ENCODE results near the gene SPOCK2.

Gene SPOCK2

GRCh38 chr10:72098836-72099599, 10.7 kb upstream of the SPOCK2 start:
- Histone ChIP-seq H3K4me1 (ENCODE audit: control insufficient read depth in 2 of 2, insufficient read depth in 2 of 2, low read length in 2 of 2) (peaks cover 0 to 17% of the 10 kb centered on the region in 2 donors), H3K27ac (ENCODE audit: low read depth in 2 of 2, low read length in 2 of 2) (peak overlapping the region; percentile 24 to 77), H3K9ac (ENCODE audit: low read depth in 1 of 2, low read length in 2 of 2) (no peak overlapping the region), H3K9me3 (ENCODE audit: control insufficient read depth in 2 of 2, low read length in 2 of 2) (no peaks in the 10 kb centered on the region), H3K36me3 (ENCODE audit: control insufficient read depth in 2 of 2, insufficient read depth in 2 of 2, low read length in 2 of 2) (peaks cover 9 to 12% of the 10 kb centered on the region in 2 donors), H3K4me3 (ENCODE audit: low read length in 2 of 2) (no peak overlapping the region), H3K27me3 (ENCODE audit: control insufficient read depth in 2 of 2, insufficient read depth in 2 of 2, low read length in 2 of 2) (no peaks in the 10 kb centered on the region)

- H3K9ac ChIP-seq (ENCODE audit: low read depth in 1 of 2, low read length in 2 of 2), result no peak overlapping the region
Measured at GRCh38 chr10:72098301-72098835, 10.0 kb upstream of the SPOCK2 start.

GRCh38 chr10:72097448-72098300, 9.3 kb upstream of the SPOCK2 start:
- Histone ChIP-seq H3K27me3 (ENCODE audit: control insufficient read depth in 2 of 2, insufficient read depth in 2 of 2, low read length in 2 of 2) (no peaks in the 10 kb centered on the region), H3K4me1 (ENCODE audit: control insufficient read depth in 2 of 2, insufficient read depth in 2 of 2, low read length in 2 of 2) (peaks cover 0 to 17% of the 10 kb centered on the region in 2 donors), H3K36me3 (ENCODE audit: control insufficient read depth in 2 of 2, insufficient read depth in 2 of 2, low read length in 2 of 2) (peaks cover 9 to 12% of the 10 kb centered on the region in 2 donors), H3K4me3 (ENCODE audit: low read length in 2 of 2) (no peak overlapping the region), H3K9me3 (ENCODE audit: control insufficient read depth in 2 of 2, low read length in 2 of 2) (no peaks in the 10 kb centered on the region), H3K27ac (ENCODE audit: low read depth in 2 of 2, low read length in 2 of 2) (peak overlapping the region in 1 of 2 donors; percentile 77), H3K9ac (ENCODE audit: low read depth in 1 of 2, low read length in 2 of 2) (no peak overlapping the region)

More at GRCh38 chr10:72098301-72098835, 10.0 kb upstream of the SPOCK2 start:
- H3K4me1 ChIP-seq (ENCODE audit: control insufficient read depth in 2 of 2, insufficient read depth in 2 of 2, low read length in 2 of 2), result peaks cover 0 to 17% of the 10 kb centered on the region in 2 donors
- H3K4me3 ChIP-seq (ENCODE audit: low read length in 2 of 2), result no peak overlapping the region
- H3K27me3 ChIP-seq (ENCODE audit: control insufficient read depth in 2 of 2, insufficient read depth in 2 of 2, low read length in 2 of 2), result no peaks in the 10 kb centered on the region
- no peaks in the 10 kb centered on the region for H3K9me3 ChIP-seq (ENCODE audit: control insufficient read depth in 2 of 2, low read length in 2 of 2)
- H3K36me3 ChIP-seq (ENCODE audit: control insufficient read depth in 2 of 2, insufficient read depth in 2 of 2, low read length in 2 of 2), result peaks cover 9 to 12% of the 10 kb centered on the region in 2 donors
- peak overlapping the region in 1 of 2 donors; percentile 77 for H3K27ac ChIP-seq (ENCODE audit: low read depth in 2 of 2, low read length in 2 of 2)

- no peak overlapping the region for H3K27ac ChIP-seq (ENCODE audit: low read depth in 2 of 2, low read length in 2 of 2)
- no peak overlapping the region for H3K4me3 ChIP-seq (ENCODE audit: low read length in 2 of 2)
- H3K9me3 ChIP-seq (ENCODE audit: control insufficient read depth in 2 of 2, low read length in 2 of 2), result no peaks in the 10 kb centered on the region
- H3K4me1 ChIP-seq (ENCODE audit: control insufficient read depth in 2 of 2, insufficient read depth in 2 of 2, low read length in 2 of 2), result peaks cover 0 to 17% of the 10 kb centered on the region in 2 donors
- H3K9ac ChIP-seq (ENCODE audit: low read depth in 1 of 2, low read length in 2 of 2), result no peak overlapping the region
- no peaks in the 10 kb centered on the region for H3K27me3 ChIP-seq (ENCODE audit: control insufficient read depth in 2 of 2, insufficient read depth in 2 of 2, low read length in 2 of 2)
- peaks cover 9% of the 10 kb centered on the region in 2 donors for H3K36me3 ChIP-seq (ENCODE audit: control insufficient read depth in 2 of 2, insufficient read depth in 2 of 2, low read length in 2 of 2)
Measured at GRCh38 chr10:72096115-72097000, 8.0 kb upstream of the SPOCK2 start.

GRCh38 chr10:72095195-72095594, 6.8 kb upstream of the SPOCK2 start:
- no peak overlapping the region for H3K27ac ChIP-seq (ENCODE audit: low read depth in 2 of 2, low read length in 2 of 2)
- H3K4me3 ChIP-seq (ENCODE audit: low read length in 2 of 2), result no peak overlapping the region
- peaks cover 6 to 9% of the 10 kb centered on the region in 2 donors for H3K36me3 ChIP-seq (ENCODE audit: control insufficient read depth in 2 of 2, insufficient read depth in 2 of 2, low read length in 2 of 2)

GRCh38 chr10:72094574-72094973, 6.2 kb upstream of the SPOCK2 start:
- no peaks in the 10 kb centered on the region for H3K9me3 ChIP-seq (ENCODE audit: control insufficient read depth in 2 of 2, low read length in 2 of 2)
- H3K27me3 ChIP-seq (ENCODE audit: control insufficient read depth in 2 of 2, insufficient read depth in 2 of 2, low read length in 2 of 2), result peaks cover 0 to 1% of the 10 kb centered on the region in 2 donors
- peaks cover 6 to 9% of the 10 kb centered on the region in 2 donors for H3K36me3 ChIP-seq (ENCODE audit: control insufficient read depth in 2 of 2, insufficient read depth in 2 of 2, low read length in 2 of 2)
- no peak overlapping the region for H3K4me3 ChIP-seq (ENCODE audit: low read length in 2 of 2)
- no peak overlapping the region for H3K27ac ChIP-seq (ENCODE audit: low read depth in 2 of 2, low read length in 2 of 2)
- no peak overlapping the region for H3K9ac ChIP-seq (ENCODE audit: low read depth in 1 of 2, low read length in 2 of 2)
- peaks cover 0 to 16% of the 10 kb centered on the region in 2 donors for H3K4me1 ChIP-seq (ENCODE audit: control insufficient read depth in 2 of 2, insufficient read depth in 2 of 2, low read length in 2 of 2)

More at GRCh38 chr10:72095195-72095594, 6.8 kb upstream of the SPOCK2 start:
- H3K9me3 ChIP-seq (ENCODE audit: control insufficient read depth in 2 of 2, low read length in 2 of 2), result no peaks in the 10 kb centered on the region
- peaks cover 0 to 17% of the 10 kb centered on the region in 2 donors for H3K4me1 ChIP-seq (ENCODE audit: control insufficient read depth in 2 of 2, insufficient read depth in 2 of 2, low read length in 2 of 2)
- H3K27me3 ChIP-seq (ENCODE audit: control insufficient read depth in 2 of 2, insufficient read depth in 2 of 2, low read length in 2 of 2), result no peaks in the 10 kb centered on the region
- H3K9ac ChIP-seq (ENCODE audit: low read depth in 1 of 2, low read length in 2 of 2), result no peak overlapping the region

- Histone ChIP-seq H3K9ac (ENCODE audit: low read depth in 1 of 2, low read length in 2 of 2) (no peak overlapping the region), H3K27ac (ENCODE audit: low read depth in 2 of 2, low read length in 2 of 2) (no peak overlapping the region), H3K4me3 (ENCODE audit: low read length in 2 of 2) (no peak overlapping the region), H3K36me3 (ENCODE audit: control insufficient read depth in 2 of 2, insufficient read depth in 2 of 2, low read length in 2 of 2) (peaks cover 6 to 9% of the 10 kb centered on the region in 2 donors), H3K9me3 (ENCODE audit: control insufficient read depth in 2 of 2, low read length in 2 of 2) (no peaks in the 10 kb centered on the region), H3K4me1 (ENCODE audit: control insufficient read depth in 2 of 2, insufficient read depth in 2 of 2, low read length in 2 of 2) (peaks cover 0 to 9% of the 10 kb centered on the region in 2 donors), H3K27me3 (ENCODE audit: control insufficient read depth in 2 of 2, insufficient read depth in 2 of 2, low read length in 2 of 2) (peaks cover 6% of the 10 kb centered on the region in 2 donors)
Measured at GRCh38 chr10:72093450-72093849, 5.1 kb upstream of the SPOCK2 start.

GRCh38 chr10:72092987-72093386, 4.6 kb upstream of the SPOCK2 start:
- Histone ChIP-seq H3K4me1 (ENCODE audit: control insufficient read depth in 2 of 2, insufficient read depth in 2 of 2, low read length in 2 of 2) (peaks cover 0 to 5% of the 10 kb centered on the region in 2 donors), H3K9ac (ENCODE audit: low read depth in 1 of 2, low read length in 2 of 2) (no peak overlapping the region), H3K36me3 (ENCODE audit: control insufficient read depth in 2 of 2, insufficient read depth in 2 of 2, low read length in 2 of 2) (peaks cover 6 to 9% of the 10 kb centered on the region in 2 donors), H3K27me3 (ENCODE audit: control insufficient read depth in 2 of 2, insufficient read depth in 2 of 2, low read length in 2 of 2) (peaks cover 10 to 11% of the 10 kb centered on the region in 2 donors), H3K27ac (ENCODE audit: low read depth in 2 of 2, low read length in 2 of 2) (no peak overlapping the region), H3K4me3 (ENCODE audit: low read length in 2 of 2) (no peak overlapping the region), H3K9me3 (ENCODE audit: control insufficient read depth in 2 of 2, low read length in 2 of 2) (no peaks in the 10 kb centered on the region)

- Histone ChIP-seq H3K9ac (ENCODE audit: low read depth in 1 of 2, low read length in 2 of 2) (no peak overlapping the region), H3K36me3 (ENCODE audit: control insufficient read depth in 2 of 2, insufficient read depth in 2 of 2, low read length in 2 of 2) (peaks cover 6 to 9% of the 10 kb centered on the region in 2 donors), H3K27ac (ENCODE audit: low read depth in 2 of 2, low read length in 2 of 2) (no peak overlapping the region), H3K4me1 (ENCODE audit: control insufficient read depth in 2 of 2, insufficient read depth in 2 of 2, low read length in 2 of 2) (peaks cover 0 to 4% of the 10 kb centered on the region in 2 donors), H3K4me3 (ENCODE audit: low read length in 2 of 2) (no peak overlapping the region), H3K9me3 (ENCODE audit: control insufficient read depth in 2 of 2, low read length in 2 of 2) (no peaks in the 10 kb centered on the region), H3K27me3 (ENCODE audit: control insufficient read depth in 2 of 2, insufficient read depth in 2 of 2, low read length in 2 of 2) (peaks cover 15 to 16% of the 10 kb centered on the region in 2 donors)
Measured at GRCh38 chr10:72092171-72092924, 4.0 kb upstream of the SPOCK2 start.

All from mucosa of rectum (tissue), 2 donors.